Activated naive CD8-positive, alpha-beta T cell treated with anti-CD3 and anti-CD28 coated beads for 36 hours (primary cell): ENCODE data around the gene OR2T3. TPM values are rescaled to one million over a fixed set of nuclear protein-coding genes. Genes with fewer than 3 reads are reported as not detected.
A peak's percentile ranks its signal among the peaks of the same experiment; 100 is the strongest.
"Not testable (repeated sequence)": the region's sequence is repeated elsewhere in the genome, so short reads cannot be mapped to it uniquely, and the experiment has no call there.

Experiments used
- DNase-seq: peaks from one replicate; pipeline ENCODE4 v3.0.0; 2021
- H3K27ac Mint-ChIP-seq: one replicate; pipeline ENCODE4 v1.8.0; 2022; ENCODE audit warnings: mild to moderate bottlenecking, moderate library complexity, mixed read lengths
- H3K27me3 Mint-ChIP-seq: one replicate; pipeline ENCODE4 v1.8.0; 2022; ENCODE audit warnings: mild to moderate bottlenecking, mixed read lengths
- H3K36me3 Mint-ChIP-seq: one replicate; pipeline ENCODE4 v1.8.0; 2021; ENCODE audit warnings: mild to moderate bottlenecking, mixed read lengths
- H3K4me1 Mint-ChIP-seq: one replicate; pipeline ENCODE4 v1.8.0; 2021; ENCODE audit warnings: mixed read lengths
- H3K4me3 Mint-ChIP-seq: one replicate; pipeline ENCODE4 v1.8.0; 2022; ENCODE audit warnings: mild to moderate bottlenecking, moderate library complexity, mixed read lengths
- H3K9me3 Mint-ChIP-seq: one replicate; pipeline ENCODE4 v1.8.0; 2022; ENCODE audit warnings: mixed read lengths
- total RNA-seq, 2 experiments: library from RNA; stranded (reverse); gene quantifications; one replicate each; pipeline ENCODE4 v1.2.3, GENCODE V29; 2021

Gene OR2T3
- total RNA-seq, 2 experiments from 2014 or later, result not detected

GRCh38 chr1:248449821-248450465 lies 23.2 kb upstream of the OR2T3 start:
- not testable (repeated sequence) for DNase-seq, H3K9me3 Mint-ChIP-seq, H3K36me3 Mint-ChIP-seq, H3K27me3 Mint-ChIP-seq, H3K4me1 Mint-ChIP-seq, H3K4me3 Mint-ChIP-seq, H3K27ac Mint-ChIP-seq

- not testable (repeated sequence) for H3K4me3 Mint-ChIP-seq, H3K4me1 Mint-ChIP-seq, H3K9me3 Mint-ChIP-seq, DNase-seq, H3K27ac Mint-ChIP-seq, H3K27me3 Mint-ChIP-seq, H3K36me3 Mint-ChIP-seq
Observed at GRCh38 chr1:248450466-248451145, 22.5 kb upstream of the OR2T3 start.

- H3K4me3 Mint-ChIP-seq, result not testable (repeated sequence)
Observed at GRCh38 chr1:248453619-248454018, 19.5 kb upstream of the OR2T3 start.

GRCh38 chr1:248455045-248455444 lies 18.1 kb upstream of the OR2T3 start:
- not testable (repeated sequence) for H3K4me3 Mint-ChIP-seq, H3K9me3 Mint-ChIP-seq, H3K36me3 Mint-ChIP-seq, H3K4me1 Mint-ChIP-seq, DNase-seq, H3K27me3 Mint-ChIP-seq, H3K27ac Mint-ChIP-seq

More at GRCh38 chr1:248453619-248454018, 19.5 kb upstream of the OR2T3 start:
- not testable (repeated sequence) for H3K27ac Mint-ChIP-seq, DNase-seq, H3K36me3 Mint-ChIP-seq, H3K9me3 Mint-ChIP-seq, H3K27me3 Mint-ChIP-seq, H3K4me1 Mint-ChIP-seq

- H3K4me1 Mint-ChIP-seq, H3K27ac Mint-ChIP-seq, H3K9me3 Mint-ChIP-seq, DNase-seq, H3K36me3 Mint-ChIP-seq, H3K27me3 Mint-ChIP-seq, H3K4me3 Mint-ChIP-seq: not testable (repeated sequence)
Observed at GRCh38 chr1:248456635-248457034, 16.5 kb upstream of the OR2T3 start.

- peaks cover 15% of the 10 kb centered on the region for H3K9me3 Mint-ChIP-seq
- DNase-seq, H3K4me3 Mint-ChIP-seq, H3K27me3 Mint-ChIP-seq, H3K27ac Mint-ChIP-seq, H3K4me1 Mint-ChIP-seq: not testable (repeated sequence)
- peaks cover 15% of the 10 kb centered on the region for H3K36me3 Mint-ChIP-seq
Observed at GRCh38 chr1:248459117-248459516, 14.0 kb upstream of the OR2T3 start.

- peaks cover 23% of the 10 kb centered on the region for H3K36me3 Mint-ChIP-seq
- H3K27ac Mint-ChIP-seq, result no peak overlapping the region
- peaks cover 18% of the 10 kb centered on the region for H3K9me3 Mint-ChIP-seq
- H3K27me3 Mint-ChIP-seq, result no peaks in the 10 kb centered on the region
- no peak overlapping the region for H3K4me3 Mint-ChIP-seq
- H3K4me1 Mint-ChIP-seq, result no peaks in the 10 kb centered on the region
- no peak for DNase-seq
Observed at GRCh38 chr1:248471154-248471553, 2.0 kb upstream of the OR2T3 start.

- not testable (repeated sequence) for H3K27ac Mint-ChIP-seq, DNase-seq, H3K27me3 Mint-ChIP-seq, H3K4me3 Mint-ChIP-seq, H3K4me1 Mint-ChIP-seq
- Mint-ChIP-seq H3K36me3 (peaks cover 22% of the 10 kb centered on the region), H3K9me3 (peaks cover 15% of the 10 kb centered on the region)
Observed at GRCh38 chr1:248472111-248472510, 1.0 kb upstream of the OR2T3 start.

GRCh38 chr1:248475660-248476059 lies 2.5 kb downstream of the OR2T3 start:
- not testable (repeated sequence) for H3K4me1 Mint-ChIP-seq, H3K27ac Mint-ChIP-seq, H3K4me3 Mint-ChIP-seq, DNase-seq, H3K9me3 Mint-ChIP-seq, H3K36me3 Mint-ChIP-seq, H3K27me3 Mint-ChIP-seq

- peak; percentile 21 for DNase-seq
- H3K36me3 Mint-ChIP-seq, H3K9me3 Mint-ChIP-seq, H3K27me3 Mint-ChIP-seq: not testable (repeated sequence)
- peaks cover 14% of the 10 kb centered on the region for H3K4me1 Mint-ChIP-seq
- H3K27ac Mint-ChIP-seq, result peak overlapping the region; percentile 91
- peak overlapping the region; percentile 79 for H3K4me3 Mint-ChIP-seq
Observed at GRCh38 chr1:248481686-248482579, 8.8 kb downstream of the OR2T3 start.

- H3K4me1 Mint-ChIP-seq, H3K27ac Mint-ChIP-seq: not testable (repeated sequence)
Observed at GRCh38 chr1:248488289-248488688, 15.1 kb downstream of the OR2T3 start, which contains the start of gene OR2T5. TSS of gene OR2T5 (plus strand) at chr1:248488589. CDS start at chr1:248488589, 0 bp downstream.

GRCh38 chr1:248496661-248497060 lies 23.5 kb downstream of the OR2T3 start:
- not testable (repeated sequence) for DNase-seq, H3K27ac Mint-ChIP-seq, H3K9me3 Mint-ChIP-seq, H3K27me3 Mint-ChIP-seq, H3K4me3 Mint-ChIP-seq, H3K36me3 Mint-ChIP-seq, H3K4me1 Mint-ChIP-seq

More at GRCh38 chr1:248488289-248488688, 15.1 kb downstream of the OR2T3 start, which contains the start of gene OR2T5:
- not testable (repeated sequence) for H3K27me3 Mint-ChIP-seq, H3K4me3 Mint-ChIP-seq, DNase-seq, H3K9me3 Mint-ChIP-seq, H3K36me3 Mint-ChIP-seq

GRCh38 chr1:248500305-248501035 lies 27.3 kb downstream of the OR2T3 start:
- not testable (repeated sequence) for H3K36me3 Mint-ChIP-seq, DNase-seq, H3K4me3 Mint-ChIP-seq, H3K4me1 Mint-ChIP-seq, H3K9me3 Mint-ChIP-seq, H3K27ac Mint-ChIP-seq, H3K27me3 Mint-ChIP-seq

GRCh38 chr1:248507773-248508172 lies 34.6 kb downstream of the OR2T3 start, which contains the start of gene OR2G6:
TSS of gene OR2G6 (plus strand) at chr1:248508073. CDS start at chr1:248521647, 13,574 bp downstream.
- H3K36me3 Mint-ChIP-seq, DNase-seq, H3K9me3 Mint-ChIP-seq, H3K27ac Mint-ChIP-seq, H3K4me3 Mint-ChIP-seq, H3K27me3 Mint-ChIP-seq, H3K4me1 Mint-ChIP-seq: not testable (repeated sequence)

- not testable (repeated sequence) for H3K36me3 Mint-ChIP-seq
Observed at GRCh38 chr1:248510217-248510616, 37.1 kb downstream of the OR2T3 start.

More at GRCh38 chr1:248510217-248510616, 37.1 kb downstream of the OR2T3 start:
- H3K27ac Mint-ChIP-seq, H3K4me1 Mint-ChIP-seq, H3K4me3 Mint-ChIP-seq, H3K9me3 Mint-ChIP-seq, H3K27me3 Mint-ChIP-seq, DNase-seq: not testable (repeated sequence)
